ENCODE measurements around the gene EDAR.

DNA sequence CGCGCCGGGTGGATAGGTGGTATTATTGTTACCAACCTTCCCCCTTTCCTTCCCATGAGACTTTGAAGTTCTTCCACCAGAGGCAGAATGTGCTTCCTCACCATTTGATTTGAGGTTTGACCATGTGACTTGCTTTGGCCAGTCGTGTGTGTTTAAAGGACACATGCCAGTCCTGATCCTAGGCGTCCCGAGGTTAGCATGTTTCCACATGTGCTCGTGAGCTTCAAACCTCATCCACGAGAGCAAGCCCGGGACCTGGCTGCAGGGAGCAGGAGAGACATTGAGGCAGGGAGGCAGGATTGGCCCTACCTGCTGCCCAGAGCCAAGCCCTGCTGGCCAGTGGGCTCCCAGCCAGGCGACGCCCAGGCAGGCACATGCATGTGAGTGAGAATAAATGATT, 27.4 kb upstream of the EDAR start:
- TF ChIP-seq, protein P1, sequence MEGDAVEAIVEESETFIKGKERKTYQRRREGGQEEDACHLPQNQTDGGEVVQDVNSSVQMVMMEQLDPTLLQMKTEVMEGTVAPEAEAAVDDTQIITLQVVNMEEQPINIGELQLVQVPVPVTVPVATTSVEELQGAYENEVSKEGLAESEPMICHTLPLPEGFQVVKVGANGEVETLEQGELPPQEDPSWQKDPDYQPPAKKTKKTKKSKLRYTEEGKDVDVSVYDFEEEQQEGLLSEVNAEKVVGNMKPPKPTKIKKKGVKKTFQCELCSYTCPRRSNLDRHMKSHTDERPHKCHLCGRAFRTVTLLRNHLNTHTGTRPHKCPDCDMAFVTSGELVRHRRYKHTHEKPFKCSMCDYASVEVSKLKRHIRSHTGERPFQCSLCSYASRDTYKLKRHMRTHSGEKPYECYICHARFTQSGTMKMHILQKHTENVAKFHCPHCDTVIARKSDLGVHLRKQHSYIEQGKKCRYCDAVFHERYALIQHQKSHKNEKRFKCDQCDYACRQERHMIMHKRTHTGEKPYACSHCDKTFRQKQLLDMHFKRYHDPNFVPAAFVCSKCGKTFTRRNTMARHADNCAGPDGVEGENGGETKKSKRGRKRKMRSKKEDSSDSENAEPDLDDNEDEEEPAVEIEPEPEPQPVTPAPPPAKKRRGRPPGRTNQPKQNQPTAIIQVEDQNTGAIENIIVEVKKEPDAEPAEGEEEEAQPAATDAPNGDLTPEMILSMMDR (IDR thresholded peaks at IDR 0.05), result no peak
- no peak for TF ChIP-seq POLR2A (IDR thresholded peaks at IDR 0.05)
